NCI-H524 treated with DMSO at 0.1 percent for 48 hours (cell line): Measurements from ENCODE around the gene BRCA2.

Experiments
- DNase-seq: peaks from one replicate; lab custom pipeline; 2025; lab: John Stamatoyannopoulos, UW

The BRCA2 gene

GRCh38 chr13:32383836-32384618 is 68.7 kb downstream of the BRCA2 start:
- no peak for DNase-seq

- no peak for DNase-seq
These were observed 69.4 kb downstream of the BRCA2 start for GRCh38 chr13:32384702-32385101.

GRCh38 chr13:32385410-32385809 is 70.1 kb downstream of the BRCA2 start:
- no peak for DNase-seq

GRCh38 chr13:32390048-32390447 is 74.7 kb downstream of the BRCA2 start:
- DNase-seq: no peak

- DNase-seq: no peak
These were observed 75.2 kb downstream of the BRCA2 start for GRCh38 chr13:32390484-32390883.

- DNase-seq: no peak
These were observed 75.9 kb downstream of the BRCA2 start for GRCh38 chr13:32391101-32391619.

- DNase-seq: no peak
These were observed 87.8 kb downstream of the BRCA2 start for GRCh38 chr13:32403108-32403507.

- no peak for DNase-seq
These were observed 92.5 kb downstream of the BRCA2 start for GRCh38 chr13:32407854-32408253.

GRCh38 chr13:32408296-32409000 is 93.1 kb downstream of the BRCA2 start:
- no peak for DNase-seq

GRCh38 chr13:32409001-32409313 is 93.6 kb downstream of the BRCA2 start:
- DNase-seq: no peak

- DNase-seq: no peak
These were observed 94.5 kb downstream of the BRCA2 start for GRCh38 chr13:32409561-32410421.

GRCh38 chr13:32413284-32413683 is 98.0 kb downstream of the BRCA2 start:
- no peak for DNase-seq

GRCh38 chr13:32414580-32414979 is 99.3 kb downstream of the BRCA2 start:
- DNase-seq: no peak

- DNase-seq: no peak
These were observed 99.7 kb downstream of the BRCA2 start for GRCh38 chr13:32415019-32415418.

GRCh38 chr13:32417995-32418394 is 102.7 kb downstream of the BRCA2 start:
- no peak for DNase-seq

- DNase-seq: no peak
These were observed 104.6 kb downstream of the BRCA2 start for GRCh38 chr13:32419862-32420261.

- DNase-seq: no peak
These were observed 108.3 kb downstream of the BRCA2 start for GRCh38 chr13:32423592-32423991.

GRCh38 chr13:32425158-32425557 is 109.8 kb downstream of the BRCA2 start:
- DNase-seq: no peak

- DNase-seq: no peak
These were observed 111.1 kb downstream of the BRCA2 start for GRCh38 chr13:32426191-32426989.

GRCh38 chr13:32426990-32427851 is 111.9 kb downstream of the BRCA2 start:
- DNase-seq: no peak
